H1 (cell line): ENCODE data around the gene SF3A2. TPM values are rescaled to one million over a fixed set of nuclear protein-coding genes. Genes with fewer than 3 reads are reported as not detected.

Experiments
- BRCA1 ChIP-seq: IDR thresholded peaks from 2 replicates; pipeline ENCODE4 v1.6.1; 2012; ENCODE audit warnings: low read depth, low read length, improper control_type of control experiment
- CBX5 ChIP-seq: fragments of 300-800, 300-1000 bp; sonication (generic); IDR thresholded peaks from 2 replicates; pipeline ENCODE4 v1.7.1; 2016; ENCODE audit warnings: antibody characterized with exemption, low read length, low read depth
- CHD1 ChIP-seq: IDR thresholded peaks from 2 replicates; pipeline ENCODE4 v1.6.1; 2012; ENCODE audit warnings: low read depth, low read length, improper control_type of control experiment
- CHD2 ChIP-seq: IDR thresholded peaks from 2 replicates; pipeline ENCODE4 v1.6.1; 2012; ENCODE audit warnings: low read length, improper control_type of control experiment
- CTBP2 ChIP-seq: IDR thresholded peaks from 2 replicates; pipeline ENCODE4 v1.7.0; 2011; ENCODE audit warnings: borderline replicate concordance, mild to moderate bottlenecking, moderate library complexity, mixed read lengths, low read length; ENCODE audit not compliant: insufficient read depth, insufficient read length
- GABPA ChIP-seq: IDR thresholded peaks from 2 replicates; pipeline ENCODE4 v1.6.1; 2011; ENCODE audit warnings: mild to moderate bottlenecking, low read length, moderate library complexity, borderline replicate concordance; ENCODE audit not compliant: insufficient read depth
- GTF2F1 ChIP-seq: IDR thresholded peaks from 2 replicates; pipeline ENCODE4 v1.6.1; 2012; ENCODE audit warnings: low read depth, low read length, improper control_type of control experiment, borderline replicate concordance
- HDAC2 ChIP-seq, 2 experiments: fragments of 300-600 bp in 1 of 2; sonication (generic) in 1 of 2; IDR thresholded peaks; 2 replicates each; pipeline ENCODE4 v1.6.1; 2011 to 2012; ENCODE audit warnings: low read depth in 2 of 2, low read length in 2 of 2, mild to moderate bottlenecking in 2 of 2, moderate library complexity in 2 of 2, borderline replicate concordance in 1 of 2, inconsistent platforms in 1 of 2
- JUN ChIP-seq: IDR thresholded peaks from 2 replicates; pipeline ENCODE4 v1.6.1; 2011; ENCODE audit warnings: low read depth, mild to moderate bottlenecking, improper control_type of control experiment, low read length
- KDM1A ChIP-seq: fragments of 200-600, 300-600 bp; sonication (generic); IDR thresholded peaks from 2 replicates; pipeline ENCODE4 v1.7.1; 2016; ENCODE audit warnings: mild to moderate bottlenecking, low read length, borderline replicate concordance
- NRF1 ChIP-seq: IDR thresholded peaks from 2 replicates; pipeline ENCODE4 v1.6.1; 2011; ENCODE audit warnings: mild to moderate bottlenecking, low read depth, low read length, improper control_type of control experiment
- POLR2AphosphoS5 ChIP-seq: IDR thresholded peaks from 2 replicates; pipeline ENCODE4 v1.6.1; 2011; ENCODE audit warnings: low read depth, low read length
- RAD21 ChIP-seq, 2 experiments: IDR thresholded peaks in 1 of 2; conservative IDR thresholded peaks in 1 of 2; 2 replicates each; pipeline ENCODE4 v1.6.1; 2011; ENCODE audit warnings: low read depth in 2 of 2, low read length in 2 of 2, improper control_type of control experiment in 1 of 2, inconsistent platforms in 1 of 2, mild to moderate bottlenecking in 1 of 2, moderate library complexity in 1 of 2
- RFX5 ChIP-seq: IDR thresholded peaks from 2 replicates; pipeline ENCODE4 v1.6.1; 2011; ENCODE audit warnings: low read depth, low read length, improper control_type of control experiment, borderline replicate concordance
- SIRT6 ChIP-seq: IDR thresholded peaks from one replicate; pipeline ENCODE4 v1.7.1; 2012; ENCODE audit warnings: low read length, inconsistent platforms
- SP4 ChIP-seq: IDR thresholded peaks from 2 replicates; pipeline ENCODE4 v1.6.1; 2012; ENCODE audit warnings: low read length, inconsistent platforms
- SUZ12 ChIP-seq: fragments of 200-600 bp; sonication (generic); IDR thresholded peaks from 2 replicates; pipeline ENCODE4 v1.6.1; 2012; ENCODE audit warnings: mild to moderate bottlenecking, inconsistent platforms, low read length, moderate library complexity, mixed read lengths
- TEAD4 ChIP-seq: IDR thresholded peaks from 2 replicates; pipeline ENCODE4 v1.6.1; 2012; ENCODE audit warnings: low read depth, low read length, inconsistent platforms, mixed read lengths
- YY1 ChIP-seq: IDR thresholded peaks from 2 replicates; pipeline ENCODE4 v1.6.1; 2011; ENCODE audit warnings: low read depth, mild to moderate bottlenecking, low read length
- ZNF274 ChIP-seq: IDR thresholded peaks from 2 replicates; pipeline ENCODE4 v1.7.0; 2012; ENCODE audit warnings: low read length, borderline replicate concordance; ENCODE audit errors: extremely low read depth
- polyA plus RNA-seq, 7 experiments: library from polyadenylated mRNA; depleted of rRNA in 3 of 7; stranded (reverse) in 5 of 7; unstranded in 2 of 7; fragments of >200 nt in 5 of 7; fragments of 200-250 nt in 2 of 7; gene quantifications; 1 replicate in 5 of 7; 2 replicates in 1 of 7; 4 replicates in 1 of 7; pipeline versions ENCODE4 v1.2.1 to v1.2.3, GENCODE V29; 2011 to 2013; ENCODE audit warnings: missing spikeins in 2 of 7, mixed read lengths in 2 of 7
- total RNA-seq: library from RNA; stranded (reverse); fragmentation: NEBNext Ultra II Directional; extraction: Animal tissue kit (Norgen Biotek cat#: 25700); gene quantifications from 2 replicates; pipeline ENCODE4 v1.2.1, GENCODE V29; 2021
- TF ChIP-seq, protein P1 (sequence below): IDR thresholded peaks from 2 replicates; pipeline ENCODE4 v1.6.1; 2012; ENCODE audit warnings: low read length, inconsistent platforms
- TF ChIP-seq, protein P2 (sequence below): IDR thresholded peaks from 2 replicates; pipeline ENCODE4 v1.6.1; 2012; ENCODE audit warnings: inconsistent platforms

Gene SF3A2
- total and polyA plus RNA-seq, 2 of the 8 experiments (the other 6 are each of a cell fraction or from before 2014, with no cell fraction given): 15.3 to 146 TPM

DNA sequence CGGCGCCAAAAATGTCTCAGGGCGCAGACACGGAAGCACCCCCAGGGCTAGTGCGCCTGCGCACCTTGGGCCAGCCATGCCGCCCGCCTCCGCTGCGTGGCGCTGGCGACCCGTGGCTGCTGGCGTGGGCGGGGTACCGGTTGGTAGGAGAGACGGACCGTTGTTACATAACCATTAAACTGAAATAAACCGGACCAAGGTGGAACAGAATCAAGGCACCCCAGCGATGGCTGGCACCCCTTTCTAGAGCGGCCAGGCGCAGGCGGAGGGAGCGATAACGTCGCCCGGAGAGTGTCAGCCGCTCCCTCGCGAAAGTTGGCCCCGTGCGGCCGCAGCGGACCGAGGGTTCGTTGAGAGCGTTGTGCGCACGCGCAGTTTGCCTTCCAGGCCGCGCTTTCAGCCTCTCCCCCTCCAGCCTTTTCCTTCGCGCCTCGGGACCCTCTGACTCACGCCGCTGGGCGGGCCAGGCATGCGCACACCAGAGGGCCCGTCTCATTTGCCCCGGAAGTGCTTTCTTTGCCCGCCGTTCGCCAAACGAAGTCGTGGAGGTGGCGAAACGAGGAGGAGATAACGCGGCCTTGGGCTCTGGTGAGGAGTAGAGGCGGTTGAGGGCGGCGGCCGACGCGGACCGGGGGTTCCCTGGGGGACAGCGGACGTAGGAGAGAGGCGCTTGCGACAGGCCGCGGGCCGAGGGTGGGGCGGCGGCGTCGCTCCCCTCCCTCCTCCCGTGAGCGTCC is at the start of gene SF3A2, which contains the start of gene PLEKHJ1 (continued):
- TF ChIP-seq POLR2AphosphoS5 (peak; percentile 85; the same call in 1 of the 2 replicates), KDM1A (no peak), GTF2F1 (no peak), CTBP2 (no peak), HDAC2 (IDR thresholded peaks at IDR 0.05; ENCODE audit: borderline replicate concordance in 1 of 2, low read depth in 2 of 2, low read length in 2 of 2) (no peak), CHD2 (peak; percentile 73), YY1 (no peak), TEAD4 (0 out of 2 replicates have a peak, but pooled peaks have one; percentile 10), ZNF274 (no peak), CBX5 (no peak), NRF1 (peak; percentile 79), JUN (no peak), GABPA (peak; percentile 84; the same call in 1 of the 2 replicates), SUZ12 (no peak), SIRT6 (no peak), BRCA1 (no peak), CHD1 (no peak), SP4 (peak; percentile 35), RFX5 (0 out of 2 replicates have a peak, but pooled peaks have one; percentile 25), RAD21 (IDR thresholded peaks at IDR 0.05 in 1 of 2, conservative IDR thresholded peaks at IDR 0.05 in 1 of 2; ENCODE audit: low read depth in 2 of 2, low read length in 2 of 2) (peak; percentile 86 to 91)
- TF ChIP-seq, protein P1, sequence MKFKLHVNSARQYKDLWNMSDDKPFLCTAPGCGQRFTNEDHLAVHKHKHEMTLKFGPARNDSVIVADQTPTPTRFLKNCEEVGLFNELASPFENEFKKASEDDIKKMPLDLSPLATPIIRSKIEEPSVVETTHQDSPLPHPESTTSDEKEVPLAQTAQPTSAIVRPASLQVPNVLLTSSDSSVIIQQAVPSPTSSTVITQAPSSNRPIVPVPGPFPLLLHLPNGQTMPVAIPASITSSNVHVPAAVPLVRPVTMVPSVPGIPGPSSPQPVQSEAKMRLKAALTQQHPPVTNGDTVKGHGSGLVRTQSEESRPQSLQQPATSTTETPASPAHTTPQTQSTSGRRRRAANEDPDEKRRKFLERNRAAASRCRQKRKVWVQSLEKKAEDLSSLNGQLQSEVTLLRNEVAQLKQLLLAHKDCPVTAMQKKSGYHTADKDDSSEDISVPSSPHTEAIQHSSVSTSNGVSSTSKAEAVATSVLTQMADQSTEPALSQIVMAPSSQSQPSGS: no peak; the same call in 1 of the 2 replicates
- TF ChIP-seq, protein P2, sequence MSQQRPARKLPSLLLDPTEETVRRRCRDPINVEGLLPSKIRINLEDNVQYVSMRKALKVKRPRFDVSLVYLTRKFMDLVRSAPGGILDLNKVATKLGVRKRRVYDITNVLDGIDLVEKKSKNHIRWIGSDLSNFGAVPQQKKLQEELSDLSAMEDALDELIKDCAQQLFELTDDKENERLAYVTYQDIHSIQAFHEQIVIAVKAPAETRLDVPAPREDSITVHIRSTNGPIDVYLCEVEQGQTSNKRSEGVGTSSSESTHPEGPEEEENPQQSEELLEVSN: peak; percentile 99
